ENCODE measurements around the gene HMCN2.

Gene HMCN2

GRCh38 chr9:130290291-130291181 lies 25.0 kb downstream of the HMCN2 start:
- no peak for DNase-seq (ENCODE audit: low read depth in 2 of 2)

DNA sequence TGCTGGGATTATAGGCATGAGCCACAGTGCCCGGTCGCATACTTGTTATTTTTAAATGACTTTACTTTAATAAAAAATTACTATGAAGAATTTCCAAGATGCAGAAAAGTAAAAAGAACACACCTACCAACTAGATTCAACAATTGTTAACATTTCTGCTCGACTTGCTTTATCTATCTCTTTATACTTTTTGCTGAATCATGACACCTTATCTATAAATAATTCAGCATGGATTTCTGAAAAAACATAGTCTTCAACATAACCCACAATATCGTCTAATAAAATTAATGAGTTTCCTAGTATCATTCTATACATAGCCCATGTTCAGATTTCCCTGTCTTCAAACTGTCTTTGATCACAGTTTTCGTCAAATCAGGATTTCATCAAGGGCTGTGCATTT lies 25.9 kb downstream of the HMCN2 start:
- no peak for DNase-seq (ENCODE audit: low read depth in 2 of 2)

DNA sequence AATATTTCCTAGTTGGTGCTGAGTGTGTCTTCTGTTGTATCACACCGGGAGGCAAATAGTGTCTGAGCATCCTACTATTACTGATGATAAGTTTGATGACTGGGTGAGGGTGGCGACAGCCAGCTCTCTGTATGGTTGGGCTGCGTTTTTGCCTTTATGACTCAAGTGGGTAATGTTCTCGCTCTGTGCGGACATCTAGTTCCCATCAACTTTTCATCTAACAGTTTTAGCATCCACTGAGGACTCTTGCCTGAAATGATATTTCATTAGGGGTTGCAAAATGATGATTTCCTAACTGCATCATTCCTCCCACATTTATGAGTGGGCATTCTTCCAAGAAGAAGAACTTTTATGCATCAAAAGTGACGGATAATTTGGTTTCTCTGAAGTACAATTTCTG lies 26.5 kb downstream of the HMCN2 start:
- DNase-seq (ENCODE audit: low read depth in 2 of 2), result no peak

DNA sequence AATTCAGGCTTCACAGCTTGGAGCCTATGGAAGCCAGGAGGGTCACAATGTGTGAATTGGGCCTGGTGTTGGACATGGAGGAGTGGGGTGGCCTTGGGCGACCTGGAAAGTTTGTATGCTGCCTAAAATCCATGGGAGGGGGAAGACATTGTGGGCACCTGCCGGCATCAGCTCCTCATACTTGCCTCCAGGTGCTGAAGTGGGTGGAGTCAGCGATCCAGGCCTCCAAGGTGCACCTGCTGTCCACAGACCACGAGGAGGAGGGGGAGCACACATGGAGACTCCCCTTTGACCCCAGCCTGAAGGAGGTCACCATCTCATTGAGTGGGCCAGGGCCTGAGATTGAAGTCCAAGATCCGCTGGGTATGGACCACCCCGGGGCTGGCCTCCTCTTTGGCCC lies 29.1 kb downstream of the HMCN2 start:
- no peak for DNase-seq (ENCODE audit: low read depth in 2 of 2)

DNA sequence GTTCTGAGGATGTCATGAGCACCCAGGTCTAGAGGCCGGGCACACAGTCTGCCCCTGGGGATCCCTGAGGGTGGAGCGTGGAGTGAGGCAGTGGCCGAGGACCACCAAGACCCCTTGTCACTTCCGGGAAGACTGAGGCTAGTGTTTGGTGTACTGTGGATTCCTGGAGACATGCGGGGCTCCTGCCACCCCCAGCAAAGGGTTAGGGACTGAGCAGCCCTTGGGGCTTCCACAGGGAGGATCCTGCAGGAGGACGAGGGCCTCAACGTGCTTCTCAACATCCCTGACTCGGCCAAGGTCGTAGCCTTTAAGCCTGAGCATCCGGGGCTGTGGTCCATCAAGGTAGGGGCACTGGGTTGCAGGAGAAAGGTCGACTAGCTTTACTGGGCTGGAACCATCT lies 29.9 kb downstream of the HMCN2 start:
- DNase-seq (ENCODE audit: low read depth in 2 of 2), result no peak

DNA sequence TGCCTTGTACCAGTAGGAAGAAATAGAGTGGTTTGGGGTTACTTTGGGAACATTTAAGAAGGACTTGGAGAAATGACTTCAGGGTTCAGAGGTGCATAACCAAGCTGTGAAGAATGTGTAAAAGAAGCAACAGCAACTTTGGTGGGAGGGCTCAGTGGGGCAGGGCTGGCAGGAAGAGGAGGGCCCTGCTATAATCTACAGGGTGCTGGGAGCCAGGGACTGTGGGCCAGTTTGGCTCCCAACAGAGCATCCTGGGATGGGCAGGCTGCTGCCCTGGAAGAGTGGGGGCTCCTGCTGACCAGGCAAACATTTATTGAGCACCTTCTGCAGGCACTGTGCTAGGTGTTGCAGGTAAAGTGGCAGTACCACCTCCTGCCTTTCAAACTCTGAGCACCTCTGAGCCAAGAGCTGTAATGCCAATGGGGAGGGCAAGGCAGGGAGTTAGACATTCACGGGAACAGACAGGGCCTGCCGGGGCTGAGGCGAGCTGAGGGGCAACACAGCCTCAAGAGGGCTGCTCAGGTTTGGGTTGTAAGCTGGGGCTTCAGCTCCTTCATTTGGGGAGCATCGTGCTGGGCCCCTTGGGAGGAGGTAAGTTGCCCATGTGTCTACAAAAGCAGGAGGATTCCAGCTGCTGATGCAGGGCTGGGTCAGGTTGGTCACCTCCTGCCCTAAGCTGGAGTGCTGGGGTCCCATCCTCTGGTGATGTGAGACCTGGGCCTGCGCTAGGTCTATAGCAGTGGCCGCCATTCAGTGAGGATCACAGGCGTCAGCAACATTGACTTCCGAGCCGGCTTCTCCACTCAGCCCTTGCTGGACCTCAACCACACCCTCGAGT lies 30.6 kb downstream of the HMCN2 start:
- DNase-seq (ENCODE audit: low read depth in 2 of 2), result no peak

- DNase-seq (ENCODE audit: low read depth in 2 of 2), result no peak
Measured at GRCh38 chr9:130296783-130297055, 31.2 kb downstream of the HMCN2 start.

DNA sequence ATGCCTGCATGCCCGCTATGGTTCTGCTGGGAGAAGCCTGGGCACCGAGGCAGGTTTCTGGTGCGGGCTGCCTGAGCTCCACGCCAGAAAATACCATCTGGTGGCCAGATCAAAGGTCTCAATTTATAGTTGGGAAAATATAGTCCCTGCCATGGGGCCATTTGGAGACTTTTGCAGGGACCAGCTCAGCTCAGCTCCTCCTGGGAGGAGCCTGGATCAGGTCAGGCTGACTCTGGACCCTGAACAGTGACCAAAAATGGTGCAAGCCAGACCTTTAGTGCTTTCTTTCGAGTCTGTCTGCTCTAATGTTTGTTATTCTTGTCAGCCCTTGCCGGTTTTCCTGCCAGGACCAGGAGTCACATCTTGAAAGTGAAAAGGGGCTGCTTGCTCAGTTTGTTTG lies 31.8 kb downstream of the HMCN2 start:
- no peak for DNase-seq (ENCODE audit: low read depth in 2 of 2)

GRCh38 chr9:130298662-130299279 lies 33.2 kb downstream of the HMCN2 start:
- DNase-seq (ENCODE audit: low read depth in 2 of 2), result no peak

GRCh38 chr9:130299785-130300615 lies 34.4 kb downstream of the HMCN2 start:
- no peak for DNase-seq (ENCODE audit: low read depth in 2 of 2)

GRCh38 chr9:130300739-130301138 lies 35.2 kb downstream of the HMCN2 start:
- DNase-seq (ENCODE audit: low read depth in 2 of 2), result no peak

GRCh38 chr9:130301483-130302286 lies 36.1 kb downstream of the HMCN2 start:
- no peak for DNase-seq (ENCODE audit: low read depth in 2 of 2)

- DNase-seq (ENCODE audit: low read depth in 2 of 2), result no peak
Measured at GRCh38 chr9:130302785-130303612, 37.4 kb downstream of the HMCN2 start.

DNA sequence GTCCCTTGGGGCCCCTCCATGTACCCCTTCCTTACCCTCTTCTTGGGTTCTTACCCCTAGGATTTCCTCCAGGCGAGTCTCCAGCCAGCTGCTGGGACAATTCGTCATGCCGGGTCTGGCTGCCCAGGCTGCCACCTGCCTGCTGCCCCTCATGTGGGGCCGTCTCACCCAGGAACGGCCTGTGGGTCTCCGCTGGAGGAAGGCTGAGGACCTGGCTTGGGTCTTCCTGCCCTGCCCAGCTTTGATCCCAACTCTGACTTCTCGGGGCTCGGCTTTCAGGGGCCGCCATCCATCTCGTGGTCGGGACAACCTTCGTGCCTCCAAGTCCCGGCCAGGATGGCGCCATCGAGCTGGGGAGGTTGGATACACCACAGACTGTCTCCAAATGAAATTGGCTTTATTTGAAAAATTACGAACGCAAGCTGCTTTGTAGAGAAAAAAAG lies 38.1 kb downstream of the HMCN2 start:
- no peak for DNase-seq (ENCODE audit: low read depth in 2 of 2)

DNA sequence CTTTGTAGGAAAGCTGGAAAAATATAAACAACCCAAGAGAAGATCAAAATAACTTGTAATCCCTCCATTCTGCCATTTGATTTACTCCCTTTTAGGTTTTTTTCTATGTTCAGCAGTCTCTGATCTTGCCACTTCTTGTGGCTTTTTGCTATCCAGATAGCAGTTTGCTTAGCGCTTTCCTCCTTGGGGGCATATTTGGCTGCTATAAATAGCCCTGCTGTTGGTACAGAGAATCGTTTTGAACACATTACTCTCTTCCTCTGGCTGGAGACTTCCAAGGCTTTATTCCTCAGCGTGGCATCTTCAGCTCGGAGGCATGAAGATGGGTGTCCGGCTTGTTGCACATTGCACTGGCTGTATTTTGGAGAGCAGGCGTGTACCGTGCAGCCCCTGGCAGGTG lies 38.6 kb downstream of the HMCN2 start:
- DNase-seq (ENCODE audit: low read depth in 2 of 2), result no peak

GRCh38 chr9:130304643-130305042 lies 39.1 kb downstream of the HMCN2 start:
- no peak for DNase-seq (ENCODE audit: low read depth in 2 of 2)

DNA sequence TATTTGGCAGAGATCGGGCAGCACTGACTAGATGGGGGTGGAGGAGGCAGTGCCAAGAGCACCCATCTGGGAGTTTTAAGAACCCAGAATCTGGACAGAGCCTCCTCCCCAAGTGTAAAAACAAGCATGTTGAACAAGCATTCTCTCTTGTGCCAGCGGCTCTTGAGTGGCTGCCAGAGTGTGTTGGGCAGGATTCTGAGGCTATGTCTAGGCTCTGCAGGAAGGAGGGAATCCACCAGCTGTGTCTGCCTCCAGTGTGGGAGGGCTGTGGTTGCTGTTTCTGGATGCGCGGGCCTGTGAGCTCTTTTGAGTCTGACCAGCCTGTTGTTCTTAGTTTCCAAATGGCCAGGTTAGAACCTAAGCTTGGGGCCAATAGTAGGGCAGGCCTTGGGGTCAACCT lies 39.8 kb downstream of the HMCN2 start:
- DNase-seq (ENCODE audit: low read depth in 2 of 2), result no peak

GRCh38 chr9:130306823-130307666 lies 41.5 kb downstream of the HMCN2 start:
- no peak for DNase-seq (ENCODE audit: low read depth in 2 of 2)

- no peak for DNase-seq (ENCODE audit: low read depth in 2 of 2)
Measured at GRCh38 chr9:130307667-130307943, 42.0 kb downstream of the HMCN2 start.

Data from stimulated activated CD8-positive, alpha-beta memory T cell treated with anti-CD3 and anti-CD28 coated beads, Interleukin-7, amount 100 ng/mL, for 1 hour (primary cell).